GM10266 (cell line): ENCODE results near the gene KHSRP.

ENCODE experiments used
- DNase-seq: peaks from one replicate; pipeline ENCODE4 v3.0.0; 2012; ENCODE audit errors: extremely low spot score
- TF ChIP-seq, protein P1 (sequence below): IDR thresholded peaks from 2 replicates; pipeline ENCODE4 v1.5.1; 2012; ENCODE audit warnings: mild to moderate bottlenecking, low read depth; ENCODE audit not compliant: control insufficient read depth, insufficient read depth; ENCODE audit errors: missing control alignments

KHSRP gene

GRCh38 chr19:6393983-6394412, 30.6 kb downstream of the KHSRP start:
- TF ChIP-seq, protein P1, sequence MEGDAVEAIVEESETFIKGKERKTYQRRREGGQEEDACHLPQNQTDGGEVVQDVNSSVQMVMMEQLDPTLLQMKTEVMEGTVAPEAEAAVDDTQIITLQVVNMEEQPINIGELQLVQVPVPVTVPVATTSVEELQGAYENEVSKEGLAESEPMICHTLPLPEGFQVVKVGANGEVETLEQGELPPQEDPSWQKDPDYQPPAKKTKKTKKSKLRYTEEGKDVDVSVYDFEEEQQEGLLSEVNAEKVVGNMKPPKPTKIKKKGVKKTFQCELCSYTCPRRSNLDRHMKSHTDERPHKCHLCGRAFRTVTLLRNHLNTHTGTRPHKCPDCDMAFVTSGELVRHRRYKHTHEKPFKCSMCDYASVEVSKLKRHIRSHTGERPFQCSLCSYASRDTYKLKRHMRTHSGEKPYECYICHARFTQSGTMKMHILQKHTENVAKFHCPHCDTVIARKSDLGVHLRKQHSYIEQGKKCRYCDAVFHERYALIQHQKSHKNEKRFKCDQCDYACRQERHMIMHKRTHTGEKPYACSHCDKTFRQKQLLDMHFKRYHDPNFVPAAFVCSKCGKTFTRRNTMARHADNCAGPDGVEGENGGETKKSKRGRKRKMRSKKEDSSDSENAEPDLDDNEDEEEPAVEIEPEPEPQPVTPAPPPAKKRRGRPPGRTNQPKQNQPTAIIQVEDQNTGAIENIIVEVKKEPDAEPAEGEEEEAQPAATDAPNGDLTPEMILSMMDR = no peak
- DNase-seq = no peak

GRCh38 chr19:6393074-6393982, 31.3 kb downstream of the KHSRP start, which contains the start of gene GTF2F1:
Gene GTF2F1, minus strand, starts transcription at chr19:6393164. Its CDS starts 169 bp downstream, at chr19:6392995.
- TF ChIP-seq, protein P1 = peak; percentile 24
- DNase-seq = peak; percentile 97

GRCh38 chr19:6392221-6393073, 32.2 kb downstream of the KHSRP start:
- no peak for DNase-seq
- TF ChIP-seq, protein P1 = no peak

DNA sequence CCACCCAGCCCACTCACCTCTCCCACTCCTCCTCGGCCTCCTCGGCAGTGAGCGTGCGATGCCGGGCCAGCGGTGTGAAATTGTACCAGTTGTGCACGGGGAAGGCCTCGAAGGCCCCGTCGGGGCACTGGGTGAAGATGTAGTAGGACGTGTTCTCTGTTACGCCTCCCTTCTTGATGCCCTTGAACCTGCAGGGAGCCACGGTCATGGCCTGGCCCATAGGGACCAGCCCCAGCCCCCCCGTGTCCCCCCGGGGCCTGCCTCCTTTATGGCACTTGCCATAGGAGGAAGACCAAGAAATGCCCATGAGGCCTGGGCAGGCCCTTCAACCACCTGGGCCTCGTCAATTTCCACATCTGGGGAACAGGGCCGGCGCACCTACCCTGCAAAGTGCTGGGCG, 37.2 kb downstream of the KHSRP start:
- no peak for DNase-seq
- TF ChIP-seq, protein P1 = no peak

DNA sequence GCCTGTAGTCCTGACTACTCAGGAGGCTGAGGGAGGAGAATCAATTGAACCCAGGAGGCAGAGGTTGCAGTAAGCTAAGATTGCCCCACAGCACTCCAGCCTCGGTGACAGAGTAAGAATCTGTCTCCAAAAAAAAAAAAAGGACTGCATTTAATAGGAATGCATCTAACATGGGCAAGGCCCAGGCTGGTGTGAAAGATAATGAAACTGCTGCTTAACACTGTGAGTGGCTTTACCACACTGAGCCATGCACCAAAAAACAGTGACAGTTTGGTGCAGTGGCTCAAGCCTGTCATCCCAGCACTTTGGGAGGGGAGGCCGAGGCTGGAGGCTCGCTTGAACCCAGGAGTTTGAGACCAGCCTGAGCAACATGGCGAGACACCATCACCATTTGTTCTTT, 40.2 kb downstream of the KHSRP start:
- DNase-seq = no peak
- TF ChIP-seq, protein P1 = no peak

- TF ChIP-seq, protein P1 = no peak
- DNase-seq = no peak
These were observed 41.4 kb downstream of the KHSRP start for GRCh38 chr19:6383188-6383587.
